Activated CD4-positive, CD25-positive, alpha-beta regulatory T cell treated with anti-CD3 and anti-CD28 coated beads, Interleukin-2, amount 50 U/mL, for 24 hours (primary cell): ENCODE measurements around the gene LRP5.
"Not testable (repeated sequence)": the region's sequence is repeated elsewhere in the genome, so short reads cannot be mapped to it uniquely, and the experiment has no call there.

ENCODE experiments used
- ATAC-seq, 2 donors: fragments of 150-1000 bp; cut with Tn5 transposase; one replicate each; pipeline ENCODE4 v1.10.0; 2021; ENCODE audit warnings: mild to moderate bottlenecking in 1 of 2, moderate library complexity in 1 of 2

LRP5 gene

GRCh38 chr11:68398995-68399851 lies 86.8 kb downstream of the LRP5 start:
- no peak for ATAC-seq

- ATAC-seq = no peak
Measured at GRCh38 chr11:68399916-68400315, 87.5 kb downstream of the LRP5 start.

DNA sequence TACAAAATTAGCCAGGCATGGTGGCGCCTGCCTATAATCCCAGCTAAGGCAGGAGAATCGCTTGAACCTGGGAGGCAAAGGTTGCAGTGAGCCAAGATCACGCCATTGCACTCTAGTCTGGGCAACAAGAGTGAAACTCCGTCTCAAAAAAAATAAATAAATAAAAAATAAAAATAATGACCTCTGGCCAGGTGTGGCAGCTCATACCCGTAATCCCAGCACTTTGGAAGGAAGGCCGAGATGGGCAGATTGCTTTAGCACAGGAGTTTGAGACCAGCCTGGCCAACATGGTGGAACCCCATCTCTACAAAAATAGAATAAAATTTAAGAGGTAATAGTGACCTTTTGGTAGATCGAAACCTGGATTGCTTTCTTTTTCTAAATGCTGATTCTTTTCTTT lies 88.2 kb downstream of the LRP5 start:
- ATAC-seq = not testable (repeated sequence)

- ATAC-seq = no peak
Measured at GRCh38 chr11:68401856-68402255, 89.5 kb downstream of the LRP5 start.

DNA sequence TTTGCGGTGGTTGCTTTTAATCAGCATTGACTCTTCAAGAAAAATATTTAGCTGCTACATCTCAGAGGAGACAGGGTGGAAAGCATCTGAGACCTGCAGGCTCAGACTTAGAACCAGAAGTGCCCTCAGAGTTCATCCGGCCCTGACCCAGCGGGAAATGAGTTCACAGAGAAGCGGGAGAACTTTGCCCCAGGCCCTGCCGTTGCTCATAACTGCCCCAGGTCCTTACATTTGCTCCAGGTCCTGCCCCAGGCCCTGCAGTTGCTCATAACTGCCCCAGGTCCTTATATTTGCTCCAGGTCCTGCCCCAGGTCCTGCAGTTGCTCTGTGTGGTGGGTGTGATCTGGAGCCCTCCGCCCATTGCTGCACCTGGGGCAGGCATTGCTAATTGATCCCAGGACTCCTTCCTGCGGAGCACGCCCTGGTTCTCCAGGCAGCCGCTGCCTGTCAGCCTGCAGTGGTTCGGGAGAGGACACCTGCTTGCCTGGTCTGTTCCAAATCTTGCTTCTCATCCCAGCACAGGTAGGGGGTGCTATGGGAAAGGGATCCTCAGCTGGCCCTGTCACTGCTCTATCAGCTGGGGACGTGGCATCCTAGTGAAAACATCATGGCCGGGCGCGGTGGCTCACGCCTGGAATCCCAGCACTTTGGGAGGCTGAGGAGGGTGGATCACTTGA lies 90.1 kb downstream of the LRP5 start:
- ATAC-seq = no peak

DNA sequence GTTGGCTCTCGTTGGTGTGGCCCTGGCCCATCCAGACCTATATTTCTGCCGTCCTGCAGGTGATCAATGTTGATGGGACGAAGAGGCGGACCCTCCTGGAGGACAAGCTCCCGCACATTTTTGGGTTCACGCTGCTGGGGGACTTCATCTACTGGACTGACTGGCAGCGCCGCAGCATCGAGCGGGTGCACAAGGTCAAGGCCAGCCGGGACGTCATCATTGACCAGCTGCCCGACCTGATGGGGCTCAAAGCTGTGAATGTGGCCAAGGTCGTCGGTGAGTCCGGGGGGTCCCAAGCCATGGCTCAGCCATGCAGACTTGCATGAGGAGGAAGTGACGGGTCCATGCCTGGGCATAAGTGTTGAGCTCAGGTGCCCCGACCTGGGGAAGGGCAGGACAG lies 91.0 kb downstream of the LRP5 start:
- ATAC-seq = no peak

- no peak for ATAC-seq
Measured at GRCh38 chr11:68403831-68404230, 91.4 kb downstream of the LRP5 start.

- ATAC-seq = no peak
Measured at GRCh38 chr11:68406324-68407313, 94.2 kb downstream of the LRP5 start.

DNA sequence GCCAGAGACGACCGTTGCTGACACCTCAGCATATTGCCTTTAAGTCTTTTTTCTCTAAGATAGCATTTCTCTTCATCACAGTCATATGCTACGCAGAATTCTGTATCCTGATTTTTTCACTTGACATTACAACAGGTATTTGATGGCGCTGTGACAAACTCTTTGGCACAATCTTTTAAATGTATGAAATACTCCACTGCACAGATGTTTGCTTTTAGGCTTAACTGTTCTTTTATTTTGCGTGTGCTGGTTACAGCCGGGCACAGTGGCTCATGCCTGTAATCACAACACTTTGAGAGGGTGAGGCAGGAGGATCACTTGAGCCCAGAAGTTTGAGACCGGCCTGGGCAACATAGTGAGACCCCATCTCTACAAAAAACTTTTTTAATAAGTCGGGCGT lies 96.1 kb downstream of the LRP5 start:
- no peak for ATAC-seq

DNA sequence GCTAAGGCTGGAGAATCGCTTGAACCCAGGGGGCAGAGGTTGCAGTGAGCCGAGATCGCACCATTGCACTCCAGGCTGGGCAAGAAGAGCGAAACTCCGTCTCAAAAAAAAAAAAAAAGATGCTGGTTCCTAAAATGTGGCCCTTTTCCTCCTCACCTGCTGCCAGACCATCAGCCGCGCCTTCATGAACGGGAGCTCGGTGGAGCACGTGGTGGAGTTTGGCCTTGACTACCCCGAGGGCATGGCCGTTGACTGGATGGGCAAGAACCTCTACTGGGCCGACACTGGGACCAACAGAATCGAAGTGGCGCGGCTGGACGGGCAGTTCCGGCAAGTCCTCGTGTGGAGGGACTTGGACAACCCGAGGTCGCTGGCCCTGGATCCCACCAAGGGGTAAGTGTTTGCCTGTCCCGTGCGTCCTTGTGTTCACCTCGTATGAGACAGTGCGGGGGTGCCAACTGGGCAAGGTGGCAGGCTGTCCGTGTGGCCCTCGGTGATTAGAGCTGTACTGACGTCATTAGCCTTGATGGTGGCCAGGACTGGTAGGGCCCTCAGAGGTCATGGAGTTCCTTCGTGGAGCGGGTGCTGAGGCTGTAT lies 97.5 kb downstream of the LRP5 start:
- ATAC-seq = no peak

- ATAC-seq = no peak
Measured at GRCh38 chr11:68411501-68411991, 99.2 kb downstream of the LRP5 start.

GRCh38 chr11:68412593-68413475 lies 100.4 kb downstream of the LRP5 start:
- ATAC-seq = peak; percentile 89 to 94

- no peak for ATAC-seq
Measured at GRCh38 chr11:68413591-68413999, 101.2 kb downstream of the LRP5 start.

DNA sequence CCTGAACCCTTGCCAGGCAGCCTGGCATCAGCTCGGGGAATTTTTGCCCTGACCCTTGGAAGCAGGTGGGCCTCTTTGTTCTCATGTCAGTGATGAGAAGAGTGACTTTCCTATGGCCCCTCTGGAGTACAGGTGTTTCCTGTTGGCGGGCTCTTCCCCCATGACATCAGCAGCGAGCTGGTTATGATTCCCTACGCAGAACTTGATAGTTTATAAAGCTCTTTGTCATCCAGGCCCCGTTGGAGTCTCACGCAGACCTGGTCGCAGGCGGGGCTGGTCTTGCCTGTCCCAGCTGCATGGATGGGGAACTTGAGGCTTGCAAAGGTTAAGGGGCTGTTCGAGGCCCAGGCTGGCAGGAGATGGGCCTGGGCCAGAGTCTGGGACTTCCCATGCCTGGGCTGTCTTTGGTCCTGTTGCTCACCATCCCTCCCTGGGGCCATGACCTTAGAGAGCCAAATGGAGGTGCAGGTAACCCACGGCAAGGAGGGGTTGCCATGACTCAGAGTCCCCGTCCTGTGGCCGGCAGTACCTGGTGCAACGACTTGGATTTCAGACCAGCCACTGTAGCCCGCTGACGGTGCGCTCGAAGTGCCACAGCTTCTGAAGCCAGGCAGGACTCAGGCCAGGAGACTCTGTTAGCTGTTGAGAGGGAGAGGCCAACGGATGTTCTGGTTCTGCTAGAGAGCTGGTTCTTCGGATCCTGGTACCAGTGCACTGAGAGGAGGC lies 102.3 kb downstream of the LRP5 start:
- ATAC-seq = no peak

- ATAC-seq = no peak
Measured at GRCh38 chr11:68416070-68416578, 103.7 kb downstream of the LRP5 start.

DNA sequence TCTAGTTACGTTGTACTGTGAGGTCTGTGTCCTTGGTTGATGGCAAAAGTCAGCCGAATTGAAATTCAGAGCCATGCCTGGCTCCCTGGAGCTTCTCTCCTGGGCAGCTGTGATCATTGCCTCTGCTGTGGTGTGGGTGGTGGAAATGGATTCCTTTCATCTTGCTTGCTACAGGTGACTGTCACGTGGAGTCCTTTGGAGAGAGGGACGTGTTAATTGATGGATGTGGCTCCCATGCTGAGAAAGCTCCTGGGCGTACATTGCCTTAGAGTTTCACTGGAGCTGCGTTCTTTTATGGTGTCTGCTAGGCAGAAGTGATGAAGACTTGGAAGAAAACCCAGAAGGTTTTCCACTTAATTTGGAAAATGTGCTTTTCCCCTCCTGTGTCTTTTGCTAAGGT lies 106.3 kb downstream of the LRP5 start:
- no peak for ATAC-seq

DNA sequence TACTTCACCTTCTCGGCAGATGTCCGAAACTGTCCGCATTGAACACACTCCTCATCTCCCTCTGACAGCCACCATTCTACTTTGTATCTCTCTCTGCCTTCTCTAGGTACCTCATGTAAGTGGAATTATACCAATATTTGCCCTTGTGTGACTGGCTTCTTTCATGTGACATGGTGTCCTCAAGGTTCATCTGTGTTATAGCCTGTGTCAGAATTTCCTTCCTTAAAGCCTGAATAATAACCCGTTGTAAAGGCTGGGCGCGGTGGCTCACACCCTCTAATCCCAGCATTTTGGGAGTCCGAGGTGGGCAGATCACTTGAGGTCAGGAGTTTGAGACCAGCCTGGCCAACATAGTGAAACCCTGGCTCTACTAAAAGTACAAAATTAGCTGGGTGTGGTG lies 107.8 kb downstream of the LRP5 start:
- ATAC-seq = no peak

GRCh38 chr11:68423481-68423880 lies 111.1 kb downstream of the LRP5 start:
- no peak for ATAC-seq

GRCh38 chr11:68424101-68424632 lies 111.8 kb downstream of the LRP5 start:
- ATAC-seq = no peak
